ENCODE results near the gene FTO.

FTO gene

GRCh38 chr16:54180421-54181359 is 476.7 kb downstream of the FTO start:
- TF ChIP-seq GATA3 (IDR thresholded peaks at IDR 0.05; ENCODE audit: low read depth, low read length), result no peak
- no peak for TF ChIP-seq GATA2 (IDR thresholded peaks at IDR 0.05; ENCODE audit: low read depth, low read length)

DNA sequence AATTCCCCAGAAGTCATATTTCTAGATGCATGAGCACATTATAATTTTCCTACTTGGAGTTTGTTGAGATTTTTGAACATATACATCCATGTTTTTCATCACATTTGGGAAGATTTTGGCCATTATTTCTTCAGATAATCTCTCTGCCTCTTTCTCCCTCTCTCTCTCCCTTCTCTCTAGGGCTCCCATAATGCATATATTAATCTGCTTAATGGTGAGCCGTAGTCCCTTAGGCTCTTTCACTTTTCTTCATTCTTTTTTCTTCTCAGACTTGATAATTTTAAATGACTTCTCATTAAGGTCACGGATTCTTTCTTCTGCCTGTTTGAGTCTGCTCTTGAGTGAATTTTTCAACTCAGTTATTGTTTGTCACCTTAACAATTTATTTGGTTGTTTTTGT is 481.1 kb downstream of the FTO start:
- TF ChIP-seq GATA3 (IDR thresholded peaks at IDR 0.05; ENCODE audit: low read depth, low read length), result no peak
- no peak for TF ChIP-seq GATA2 (IDR thresholded peaks at IDR 0.05; ENCODE audit: low read depth, low read length)

GRCh38 chr16:54191163-54191562 is 487.2 kb downstream of the FTO start:
- TF ChIP-seq GATA3 (IDR thresholded peaks at IDR 0.05; ENCODE audit: low read depth, low read length), result no peak
- TF ChIP-seq GATA2 (IDR thresholded peaks at IDR 0.05; ENCODE audit: low read depth, low read length), result no peak

DNA sequence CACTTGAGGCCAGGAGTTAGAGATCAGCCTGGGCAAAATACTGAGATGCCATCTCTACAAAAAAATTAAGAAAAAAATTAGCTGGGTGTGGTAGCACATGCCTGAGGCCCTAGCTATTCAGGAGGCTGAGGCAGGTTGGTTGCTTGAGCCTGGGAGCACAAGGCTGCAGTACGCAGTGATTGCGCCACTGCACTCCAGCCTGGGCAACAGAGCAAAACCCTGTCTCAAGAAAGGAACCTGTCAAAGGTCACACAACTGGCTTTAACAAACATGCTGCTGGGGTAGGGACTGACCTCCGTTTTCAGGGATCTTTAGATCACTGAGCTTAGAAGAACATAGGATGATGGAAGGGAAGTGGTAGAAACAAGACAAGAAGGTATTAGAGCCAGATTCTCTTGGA is 487.6 kb downstream of the FTO start:
- TF ChIP-seq GATA2 (IDR thresholded peaks at IDR 0.05; ENCODE audit: low read depth, low read length) (no peak), GATA3 (IDR thresholded peaks at IDR 0.05; ENCODE audit: low read depth, low read length) (no peak)

GRCh38 chr16:54193013-54193664 is 489.2 kb downstream of the FTO start:
- no peak for TF ChIP-seq GATA3 (IDR thresholded peaks at IDR 0.05; ENCODE audit: low read depth, low read length)
- no peak for TF ChIP-seq GATA2 (IDR thresholded peaks at IDR 0.05; ENCODE audit: low read depth, low read length)

DNA sequence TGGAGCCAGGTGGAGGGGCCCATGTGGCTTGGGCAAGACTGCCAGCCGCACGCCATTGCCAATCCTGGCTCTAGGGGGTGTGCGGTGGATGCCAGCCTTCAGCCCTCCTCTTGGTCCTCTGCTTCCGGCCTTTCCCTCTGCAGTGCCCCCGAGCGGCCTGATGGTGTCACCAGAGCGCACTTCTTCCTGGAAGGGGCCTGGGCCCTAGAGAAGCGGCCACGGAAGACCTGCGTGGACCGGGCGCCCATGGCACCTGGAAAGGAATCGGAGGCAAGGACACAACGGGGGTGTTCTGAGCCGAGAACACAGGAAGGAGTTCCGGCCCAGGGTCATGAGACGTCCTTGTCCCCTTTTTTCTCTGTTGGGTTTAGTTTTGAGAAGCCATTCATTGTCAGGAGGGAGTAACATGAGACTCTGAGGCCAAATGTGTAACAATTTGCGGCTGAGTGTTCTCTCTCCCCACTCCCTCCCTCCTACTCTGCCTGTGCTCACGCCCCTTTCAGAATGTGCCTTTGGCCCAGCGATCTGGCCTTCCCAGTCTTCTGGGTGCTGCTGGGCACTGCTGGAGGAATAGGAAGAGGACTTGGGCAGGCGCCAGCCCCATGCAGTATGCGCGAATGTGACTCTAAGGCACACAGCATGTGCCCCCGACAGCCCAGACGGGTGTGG is 489.8 kb downstream of the FTO start:
- TF ChIP-seq GATA3 (IDR thresholded peaks at IDR 0.05; ENCODE audit: low read depth, low read length) (no peak), GATA2 (IDR thresholded peaks at IDR 0.05; ENCODE audit: low read depth, low read length) (no peak)

DNA sequence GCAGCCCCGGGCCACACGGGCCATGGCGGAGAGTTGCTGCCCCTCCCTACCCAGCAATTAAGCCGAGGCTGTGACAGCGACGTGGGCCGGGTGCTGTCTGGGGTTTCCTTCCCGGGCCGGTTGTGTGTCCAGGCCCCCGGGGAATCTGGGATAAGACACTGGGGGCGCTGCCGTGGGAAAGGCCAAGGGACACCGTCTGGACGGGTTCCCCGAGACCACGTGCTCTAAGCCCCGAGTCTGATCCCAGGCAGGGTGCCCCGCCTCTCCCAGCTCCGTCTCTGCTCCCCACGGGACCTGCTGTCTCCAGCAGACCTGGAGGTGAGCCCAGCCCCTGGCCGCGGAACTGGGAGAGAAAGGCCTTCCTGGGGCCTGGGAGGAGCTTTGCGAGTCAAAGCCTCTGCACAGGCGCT is 490.4 kb downstream of the FTO start:
- TF ChIP-seq GATA3 (IDR thresholded peaks at IDR 0.05; ENCODE audit: low read depth, low read length), result no peak
- no peak for TF ChIP-seq GATA2 (IDR thresholded peaks at IDR 0.05; ENCODE audit: low read depth, low read length)

- TF ChIP-seq GATA2 (IDR thresholded peaks at IDR 0.05; ENCODE audit: low read depth, low read length), result no peak
- TF ChIP-seq GATA3 (IDR thresholded peaks at IDR 0.05; ENCODE audit: low read depth, low read length), result no peak
Observed at GRCh38 chr16:54197758-54198157, 493.8 kb downstream of the FTO start.

DNA sequence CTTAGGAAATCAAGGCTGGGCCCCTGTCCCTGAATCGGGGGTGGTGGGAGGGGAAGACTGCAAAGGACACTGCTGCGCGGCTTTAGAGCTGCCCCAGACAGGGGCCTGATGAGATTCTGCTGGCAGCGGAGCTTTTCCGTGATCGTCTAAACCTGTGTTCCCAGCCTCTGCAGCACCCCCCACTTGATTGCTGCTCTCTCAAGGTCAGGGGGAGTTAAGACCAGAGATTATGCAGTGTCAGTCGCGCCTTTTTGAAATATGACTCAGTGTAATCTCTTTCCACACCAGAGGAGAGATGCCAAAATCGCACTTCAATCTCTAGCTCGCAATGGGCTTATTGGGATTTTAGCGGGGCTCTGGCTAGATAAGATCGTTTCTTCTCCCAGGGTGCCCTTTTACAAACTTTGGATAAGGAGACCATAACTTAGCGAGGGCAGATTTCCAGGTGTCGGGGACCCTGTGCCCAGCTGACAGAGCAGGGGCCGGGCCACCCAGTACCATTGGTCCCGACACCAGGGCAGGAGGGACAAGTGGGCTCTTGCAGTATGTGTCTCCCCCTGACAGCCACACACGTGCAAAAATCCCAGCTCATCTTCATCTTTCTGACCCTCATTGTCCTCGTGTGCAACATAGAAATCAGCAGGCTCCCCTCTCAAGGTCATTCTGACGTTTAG is 495.7 kb downstream of the FTO start:
- no peak for TF ChIP-seq GATA2 (IDR thresholded peaks at IDR 0.05; ENCODE audit: low read depth, low read length)
- no peak for TF ChIP-seq GATA3 (IDR thresholded peaks at IDR 0.05; ENCODE audit: low read depth, low read length)

DNA sequence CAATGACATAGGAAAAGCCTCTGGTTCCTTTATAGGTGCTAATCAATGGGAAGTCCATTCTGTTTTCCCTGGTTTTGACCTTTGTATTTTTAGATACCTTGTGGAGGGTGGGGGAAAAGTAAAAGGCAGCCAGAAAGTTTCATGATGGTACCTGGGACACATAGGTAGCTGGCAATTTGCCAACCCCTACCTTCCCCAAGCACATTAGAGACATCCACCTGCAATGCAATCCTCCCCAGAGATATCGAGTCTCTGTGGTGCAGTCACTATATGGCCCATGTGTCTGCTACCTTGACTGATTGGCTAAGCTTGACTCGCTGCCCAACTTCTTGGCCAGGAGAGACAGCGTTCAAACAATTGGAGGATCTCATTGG is 496.2 kb downstream of the FTO start:
- TF ChIP-seq GATA2 (IDR thresholded peaks at IDR 0.05; ENCODE audit: low read depth, low read length) (no peak), GATA3 (IDR thresholded peaks at IDR 0.05; ENCODE audit: low read depth, low read length) (no peak)

GRCh38 chr16:54200720-54201119 is 496.8 kb downstream of the FTO start:
- TF ChIP-seq GATA3 (IDR thresholded peaks at IDR 0.05; ENCODE audit: low read depth, low read length) (no peak), GATA2 (IDR thresholded peaks at IDR 0.05; ENCODE audit: low read depth, low read length) (no peak)

- no peak for TF ChIP-seq GATA3 (IDR thresholded peaks at IDR 0.05; ENCODE audit: low read depth, low read length)
- no peak for TF ChIP-seq GATA2 (IDR thresholded peaks at IDR 0.05; ENCODE audit: low read depth, low read length)
Observed at GRCh38 chr16:54201200-54201599, 497.2 kb downstream of the FTO start.
